ENCODE measurements around the gene IL1RAPL1. TPM values are rescaled to one million over a fixed set of nuclear protein-coding genes. Genes with fewer than 3 reads are reported as not detected.

IL1RAPL1 gene
- total RNA-seq, 1 donor from 2014 or later, result 0.16 TPM

- H2AFZ ChIP-seq (ENCODE audit: low read depth, low read length), result no peak overlapping the region
- H3K4me3 ChIP-seq (ENCODE audit: insufficient read depth, low read depth, low read length), result no peak overlapping the region
- H3K4me3 Mint-ChIP-seq (ENCODE audit: unreplicated experiment), result no peak overlapping the region
- TF ChIP-seq EZH2 (IDR thresholded peaks at IDR 0.05; ENCODE audit: insufficient read depth, low read length), result no peak
- TF ChIP-seq CTCF (IDR thresholded peaks at IDR 0.05; ENCODE audit: insufficient read depth, low read depth, low read length), result no peak
- H3K4me2 ChIP-seq (ENCODE audit: low read length), result no peak overlapping the region
- H3K27me3 ChIP-seq (ENCODE audit: insufficient read depth, low read length), result no peaks in the 10 kb centered on the region
- H3K4me1 Mint-ChIP-seq (ENCODE audit: low read depth, unreplicated experiment), result no peaks in the 10 kb centered on the region
- H3K9ac ChIP-seq (ENCODE audit: low read length), result no peak overlapping the region
- H3K79me2 ChIP-seq (ENCODE audit: insufficient read depth, low read length), result no peaks in the 10 kb centered on the region
- no peak for FAIRE-seq
- H3K27ac Mint-ChIP-seq (ENCODE audit: unreplicated experiment), result no peak overlapping the region
- H3K27ac ChIP-seq (ENCODE audit: low read depth, low read length), result no peak overlapping the region
- DNase-seq (ENCODE audit: low read depth), result peak; percentile 6
- no peaks in the 10 kb centered on the region for H3K27me3 Mint-ChIP-seq (ENCODE audit: low read depth, unreplicated experiment)
- no peaks in the 10 kb centered on the region for H3K4me1 ChIP-seq (ENCODE audit: insufficient read depth, low read length)
- H4K20me1 ChIP-seq (ENCODE audit: insufficient read depth, low read length), result no peaks in the 10 kb centered on the region
- no peaks in the 10 kb centered on the region for H3K9me3 ChIP-seq (ENCODE audit: insufficient read depth, low read depth, low read length)
- H3K36me3 Mint-ChIP-seq (ENCODE audit: low read depth, unreplicated experiment), result no peaks in the 10 kb centered on the region
- no peaks in the 10 kb centered on the region for H3K9me3 Mint-ChIP-seq (ENCODE audit: unreplicated experiment)
- no peaks in the 10 kb centered on the region for H3K36me3 ChIP-seq (ENCODE audit: insufficient read depth, low read length)
Observed at GRCh38 chrX:29071525-29072320, 484.5 kb downstream of the IL1RAPL1 start.

GRCh38 chrX:29082558-29082957 lies 495.3 kb downstream of the IL1RAPL1 start:
- Mint-ChIP-seq H3K4me1 (ENCODE audit: low read depth, unreplicated experiment) (no peaks in the 10 kb centered on the region), H3K4me3 (ENCODE audit: unreplicated experiment) (no peak overlapping the region), H3K9me3 (ENCODE audit: unreplicated experiment) (no peaks in the 10 kb centered on the region), H3K27me3 (ENCODE audit: low read depth, unreplicated experiment) (no peaks in the 10 kb centered on the region), H3K27ac (ENCODE audit: unreplicated experiment) (no peak overlapping the region), H3K36me3 (ENCODE audit: low read depth, unreplicated experiment) (no peaks in the 10 kb centered on the region)
- DNase-seq (ENCODE audit: low read depth) (no peak), FAIRE-seq (no peak)
- no peak overlapping the region for H3K4me2 ChIP-seq (ENCODE audit: low read length)
- no peak for TF ChIP-seq EZH2 (IDR thresholded peaks at IDR 0.05; ENCODE audit: insufficient read depth, low read length)
- no peak for TF ChIP-seq CTCF (IDR thresholded peaks at IDR 0.05; ENCODE audit: insufficient read depth, low read depth, low read length)
- no peaks in the 10 kb centered on the region for H3K9me3 ChIP-seq (ENCODE audit: insufficient read depth, low read depth, low read length)
- no peaks in the 10 kb centered on the region for H3K36me3 ChIP-seq (ENCODE audit: insufficient read depth, low read length)
- no peak overlapping the region for H3K4me3 ChIP-seq (ENCODE audit: insufficient read depth, low read depth, low read length)
- no peaks in the 10 kb centered on the region for H3K4me1 ChIP-seq (ENCODE audit: insufficient read depth, low read length)
- H3K27me3 ChIP-seq (ENCODE audit: insufficient read depth, low read length), result no peaks in the 10 kb centered on the region
- H2AFZ ChIP-seq (ENCODE audit: low read depth, low read length), result no peak overlapping the region
- H3K79me2 ChIP-seq (ENCODE audit: insufficient read depth, low read length), result no peaks in the 10 kb centered on the region
- H3K27ac ChIP-seq (ENCODE audit: low read depth, low read length), result no peak overlapping the region
- H4K20me1 ChIP-seq (ENCODE audit: insufficient read depth, low read length), result no peaks in the 10 kb centered on the region
- no peak overlapping the region for H3K9ac ChIP-seq (ENCODE audit: low read length)

- Mint-ChIP-seq H3K4me1 (ENCODE audit: low read depth, unreplicated experiment) (no peaks in the 10 kb centered on the region), H3K4me3 (ENCODE audit: unreplicated experiment) (no peak overlapping the region), H3K27me3 (ENCODE audit: low read depth, unreplicated experiment) (no peaks in the 10 kb centered on the region), H3K9me3 (ENCODE audit: unreplicated experiment) (no peaks in the 10 kb centered on the region), H3K36me3 (ENCODE audit: low read depth, unreplicated experiment) (no peaks in the 10 kb centered on the region), H3K27ac (ENCODE audit: unreplicated experiment) (no peak overlapping the region)
- H3K9me3 ChIP-seq (ENCODE audit: insufficient read depth, low read depth, low read length), result no peaks in the 10 kb centered on the region
- no peak overlapping the region for H3K4me3 ChIP-seq (ENCODE audit: insufficient read depth, low read depth, low read length)
- peak; percentile 87 for FAIRE-seq
- H3K79me2 ChIP-seq (ENCODE audit: insufficient read depth, low read length), result no peaks in the 10 kb centered on the region
- H3K27me3 ChIP-seq (ENCODE audit: insufficient read depth, low read length), result no peaks in the 10 kb centered on the region
- H4K20me1 ChIP-seq (ENCODE audit: insufficient read depth, low read length), result no peaks in the 10 kb centered on the region
- H3K4me2 ChIP-seq (ENCODE audit: low read length), result no peak overlapping the region
- H3K4me1 ChIP-seq (ENCODE audit: insufficient read depth, low read length), result no peaks in the 10 kb centered on the region
- H3K9ac ChIP-seq (ENCODE audit: low read length), result no peak overlapping the region
- H3K27ac ChIP-seq (ENCODE audit: low read depth, low read length), result no peak overlapping the region
- no peak for DNase-seq (ENCODE audit: low read depth)
- H3K36me3 ChIP-seq (ENCODE audit: insufficient read depth, low read length), result no peaks in the 10 kb centered on the region
- H2AFZ ChIP-seq (ENCODE audit: low read depth, low read length), result no peak overlapping the region
- TF ChIP-seq CTCF (IDR thresholded peaks at IDR 0.05; ENCODE audit: insufficient read depth, low read depth, low read length), result no peak
Observed at GRCh38 chrX:29083823-29084222, 496.6 kb downstream of the IL1RAPL1 start.
